ENCODE results near the gene KRTAP12-3. TPM values are rescaled to one million over a fixed set of nuclear protein-coding genes. Genes with fewer than 3 reads are reported as not detected.

KRTAP12-3 gene
- polyA plus RNA-seq, 1 of the 3 experiments (the other 2 are of a cell fraction) = not detected

DNA sequence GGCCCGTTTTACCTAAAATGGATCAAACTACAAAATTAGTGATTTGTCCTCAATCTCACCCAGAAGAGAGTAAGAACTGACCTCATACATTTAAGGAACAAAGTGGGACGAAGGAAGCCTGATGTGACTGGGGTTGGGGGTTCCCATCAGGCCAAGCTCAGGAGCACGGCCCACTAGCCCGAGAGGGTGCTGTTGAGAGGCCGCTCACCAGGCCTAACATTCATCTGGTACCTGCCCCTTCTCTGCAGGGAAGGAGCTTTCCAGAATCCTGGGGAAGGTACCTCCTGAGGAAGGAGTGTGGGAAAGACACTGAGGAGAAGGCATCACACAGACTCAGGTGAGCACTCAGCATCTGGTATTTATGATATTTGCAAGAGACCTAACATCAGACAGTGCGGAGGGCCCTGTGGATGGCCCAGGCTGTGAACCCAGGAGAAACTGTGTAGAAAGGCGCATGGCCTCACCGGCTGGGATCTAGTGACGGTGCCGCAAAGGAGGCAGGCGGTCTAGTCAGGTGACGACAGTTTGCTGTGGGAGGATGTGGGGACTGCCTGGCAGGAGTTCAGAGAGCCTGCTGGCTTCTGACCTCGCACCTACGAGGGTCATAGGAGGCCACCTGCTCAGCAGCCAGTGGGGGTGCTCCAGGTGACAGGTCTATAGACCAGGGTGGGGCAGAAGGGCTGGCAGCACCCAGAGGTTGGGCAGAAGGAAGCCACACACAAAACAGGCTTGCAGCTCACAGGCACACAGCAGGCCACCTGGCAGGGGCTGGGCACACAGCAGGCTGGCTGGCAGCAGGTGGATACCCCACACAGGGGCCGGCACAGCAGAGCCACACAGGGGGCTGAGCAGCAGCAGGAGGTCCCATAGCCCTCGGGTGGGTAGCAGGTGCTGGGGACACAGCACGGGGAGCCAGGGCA is 3.8 kb upstream of the KRTAP12-3 start:
- TF ChIP-seq TCF12 (IDR thresholded peaks at IDR 0.05) (no peak), JUND (IDR thresholded peaks at IDR 0.05) (no peak), SMC3 (IDR thresholded peaks at IDR 0.05; ENCODE audit: low read depth, low read length) (no peak), FOXM1 (IDR thresholded peaks at IDR 0.05; ENCODE audit: low read depth) (no peak), EZH2phosphoT487 (IDR thresholded peaks at IDR 0.05; ENCODE audit: borderline replicate concordance, low read depth) (no peak), RXRA (IDR thresholded peaks at IDR 0.05; ENCODE audit: borderline replicate concordance, low read depth) (no peak), FOSL2 (IDR thresholded peaks at IDR 0.05; ENCODE audit: borderline replicate concordance, low read depth) (no peak), RCOR1 (IDR thresholded peaks at IDR 0.05; ENCODE audit: low read length) (no peak), CHD2 (IDR thresholded peaks at IDR 0.05; ENCODE audit: low read length, partially characterized antibody) (no peak), NRF1 (IDR thresholded peaks at IDR 0.05; ENCODE audit: low read depth, low read length) (no peak), TAF1 (IDR thresholded peaks at IDR 0.05; ENCODE audit: borderline replicate concordance, low read depth, low read length) (no peak), MXI1 (IDR thresholded peaks at IDR 0.05; ENCODE audit: low read depth, low read length) (no peak)
- TF ChIP-seq, protein P1, sequence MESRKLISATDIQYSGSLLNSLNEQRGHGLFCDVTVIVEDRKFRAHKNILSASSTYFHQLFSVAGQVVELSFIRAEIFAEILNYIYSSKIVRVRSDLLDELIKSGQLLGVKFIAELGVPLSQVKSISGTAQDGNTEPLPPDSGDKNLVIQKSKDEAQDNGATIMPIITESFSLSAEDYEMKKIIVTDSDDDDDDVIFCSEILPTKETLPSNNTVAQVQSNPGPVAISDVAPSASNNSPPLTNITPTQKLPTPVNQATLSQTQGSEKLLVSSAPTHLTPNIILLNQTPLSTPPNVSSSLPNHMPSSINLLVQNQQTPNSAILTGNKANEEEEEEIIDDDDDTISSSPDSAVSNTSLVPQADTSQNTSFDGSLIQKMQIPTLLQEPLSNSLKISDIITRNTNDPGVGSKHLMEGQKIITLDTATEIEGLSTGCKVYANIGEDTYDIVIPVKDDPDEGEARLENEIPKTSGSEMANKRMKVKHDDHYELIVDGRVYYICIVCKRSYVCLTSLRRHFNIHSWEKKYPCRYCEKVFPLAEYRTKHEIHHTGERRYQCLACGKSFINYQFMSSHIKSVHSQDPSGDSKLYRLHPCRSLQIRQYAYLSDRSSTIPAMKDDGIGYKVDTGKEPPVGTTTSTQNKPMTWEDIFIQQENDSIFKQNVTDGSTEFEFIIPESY (IDR thresholded peaks at IDR 0.05; ENCODE audit: borderline replicate concordance, low read depth) = no peak
- TF ChIP-seq, protein P2, sequence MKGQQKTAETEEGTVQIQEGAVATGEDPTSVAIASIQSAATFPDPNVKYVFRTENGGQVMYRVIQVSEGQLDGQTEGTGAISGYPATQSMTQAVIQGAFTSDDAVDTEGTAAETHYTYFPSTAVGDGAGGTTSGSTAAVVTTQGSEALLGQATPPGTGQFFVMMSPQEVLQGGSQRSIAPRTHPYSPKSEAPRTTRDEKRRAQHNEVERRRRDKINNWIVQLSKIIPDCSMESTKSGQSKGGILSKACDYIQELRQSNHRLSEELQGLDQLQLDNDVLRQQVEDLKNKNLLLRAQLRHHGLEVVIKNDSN (IDR thresholded peaks at IDR 0.05; ENCODE audit: borderline replicate concordance, low read depth) = no peak
- TF ChIP-seq, protein P3, sequence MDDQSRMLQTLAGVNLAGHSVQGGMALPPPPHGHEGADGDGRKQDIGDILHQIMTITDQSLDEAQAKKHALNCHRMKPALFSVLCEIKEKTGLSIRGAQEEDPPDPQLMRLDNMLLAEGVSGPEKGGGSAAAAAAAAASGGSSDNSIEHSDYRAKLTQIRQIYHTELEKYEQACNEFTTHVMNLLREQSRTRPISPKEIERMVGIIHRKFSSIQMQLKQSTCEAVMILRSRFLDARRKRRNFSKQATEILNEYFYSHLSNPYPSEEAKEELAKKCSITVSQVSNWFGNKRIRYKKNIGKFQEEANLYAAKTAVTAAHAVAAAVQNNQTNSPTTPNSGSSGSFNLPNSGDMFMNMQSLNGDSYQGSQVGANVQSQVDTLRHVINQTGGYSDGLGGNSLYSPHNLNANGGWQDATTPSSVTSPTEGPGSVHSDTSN (IDR thresholded peaks at IDR 0.05) = no peak
- TF ChIP-seq, protein P4, sequence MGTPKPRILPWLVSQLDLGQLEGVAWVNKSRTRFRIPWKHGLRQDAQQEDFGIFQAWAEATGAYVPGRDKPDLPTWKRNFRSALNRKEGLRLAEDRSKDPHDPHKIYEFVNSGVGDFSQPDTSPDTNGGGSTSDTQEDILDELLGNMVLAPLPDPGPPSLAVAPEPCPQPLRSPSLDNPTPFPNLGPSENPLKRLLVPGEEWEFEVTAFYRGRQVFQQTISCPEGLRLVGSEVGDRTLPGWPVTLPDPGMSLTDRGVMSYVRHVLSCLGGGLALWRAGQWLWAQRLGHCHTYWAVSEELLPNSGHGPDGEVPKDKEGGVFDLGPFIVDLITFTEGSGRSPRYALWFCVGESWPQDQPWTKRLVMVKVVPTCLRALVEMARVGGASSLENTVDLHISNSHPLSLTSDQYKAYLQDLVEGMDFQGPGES (IDR thresholded peaks at IDR 0.05; ENCODE audit: low read depth, low read length) = no peak
- TF ChIP-seq, protein P5, sequence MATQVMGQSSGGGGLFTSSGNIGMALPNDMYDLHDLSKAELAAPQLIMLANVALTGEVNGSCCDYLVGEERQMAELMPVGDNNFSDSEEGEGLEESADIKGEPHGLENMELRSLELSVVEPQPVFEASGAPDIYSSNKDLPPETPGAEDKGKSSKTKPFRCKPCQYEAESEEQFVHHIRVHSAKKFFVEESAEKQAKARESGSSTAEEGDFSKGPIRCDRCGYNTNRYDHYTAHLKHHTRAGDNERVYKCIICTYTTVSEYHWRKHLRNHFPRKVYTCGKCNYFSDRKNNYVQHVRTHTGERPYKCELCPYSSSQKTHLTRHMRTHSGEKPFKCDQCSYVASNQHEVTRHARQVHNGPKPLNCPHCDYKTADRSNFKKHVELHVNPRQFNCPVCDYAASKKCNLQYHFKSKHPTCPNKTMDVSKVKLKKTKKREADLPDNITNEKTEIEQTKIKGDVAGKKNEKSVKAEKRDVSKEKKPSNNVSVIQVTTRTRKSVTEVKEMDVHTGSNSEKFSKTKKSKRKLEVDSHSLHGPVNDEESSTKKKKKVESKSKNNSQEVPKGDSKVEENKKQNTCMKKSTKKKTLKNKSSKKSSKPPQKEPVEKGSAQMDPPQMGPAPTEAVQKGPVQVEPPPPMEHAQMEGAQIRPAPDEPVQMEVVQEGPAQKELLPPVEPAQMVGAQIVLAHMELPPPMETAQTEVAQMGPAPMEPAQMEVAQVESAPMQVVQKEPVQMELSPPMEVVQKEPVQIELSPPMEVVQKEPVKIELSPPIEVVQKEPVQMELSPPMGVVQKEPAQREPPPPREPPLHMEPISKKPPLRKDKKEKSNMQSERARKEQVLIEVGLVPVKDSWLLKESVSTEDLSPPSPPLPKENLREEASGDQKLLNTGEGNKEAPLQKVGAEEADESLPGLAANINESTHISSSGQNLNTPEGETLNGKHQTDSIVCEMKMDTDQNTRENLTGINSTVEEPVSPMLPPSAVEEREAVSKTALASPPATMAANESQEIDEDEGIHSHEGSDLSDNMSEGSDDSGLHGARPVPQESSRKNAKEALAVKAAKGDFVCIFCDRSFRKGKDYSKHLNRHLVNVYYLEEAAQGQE (IDR thresholded peaks at IDR 0.05; ENCODE audit: low read depth, low read length) = no peak
- TF ChIP-seq, protein P6, sequence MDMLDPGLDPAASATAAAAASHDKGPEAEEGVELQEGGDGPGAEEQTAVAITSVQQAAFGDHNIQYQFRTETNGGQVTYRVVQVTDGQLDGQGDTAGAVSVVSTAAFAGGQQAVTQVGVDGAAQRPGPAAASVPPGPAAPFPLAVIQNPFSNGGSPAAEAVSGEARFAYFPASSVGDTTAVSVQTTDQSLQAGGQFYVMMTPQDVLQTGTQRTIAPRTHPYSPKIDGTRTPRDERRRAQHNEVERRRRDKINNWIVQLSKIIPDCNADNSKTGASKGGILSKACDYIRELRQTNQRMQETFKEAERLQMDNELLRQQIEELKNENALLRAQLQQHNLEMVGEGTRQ (IDR thresholded peaks at IDR 0.05; ENCODE audit: borderline replicate concordance, low read depth, low read length) = no peak
- peaks cover 40% of the 10 kb centered on the region for H3K27me3 ChIP-seq (ENCODE audit: insufficient read depth)
- CTCF ChIA-PET = interaction anchor here (0.6 to 0.9 kb wide), 2 partner anchors 23 to 122 kb away, joined by 3 read pairs; no protein-coding TSS in a partner anchor
- no peaks in the 10 kb centered on the region for H3K9me2 ChIP-seq
- no peak overlapping the region for H3K4me3 ChIP-seq (ENCODE audit: low read depth in 2 of 2, low read length in 1 of 2)
- H3K9me3 ChIP-seq = no peaks in the 10 kb centered on the region
- no peak overlapping the region for H2AFZ ChIP-seq (ENCODE audit: low read depth)
- no peaks in the 10 kb centered on the region for H3K36me3 ChIP-seq (replicated peaks in 1 of 2; ENCODE audit: control insufficient read depth in 1 of 2, insufficient read depth in 2 of 2, low read length in 1 of 2)
- no peaks in the 10 kb centered on the region for H3K79me2 ChIP-seq (ENCODE audit: insufficient read depth)
- no peaks in the 10 kb centered on the region for H3F3A ChIP-seq (replicated peaks; ENCODE audit: insufficient read depth)
- H3K4me2 ChIP-seq = no peak overlapping the region
- POLR2A ChIA-PET = interaction anchor here (1.1 kb wide), 1 partner anchor 32 kb away, joined by 3 read pairs; no protein-coding TSS in a partner anchor
- WGBS (ENCODE audit: low lambda C conversion rate) = 29% methylated on average over 10 of the region's 17 CpGs
- no peak for DNase-seq
- no peaks in the 10 kb centered on the region for H4K20me1 ChIP-seq (ENCODE audit: insufficient read depth)
- H3K4me1 ChIP-seq (ENCODE audit: control insufficient read depth in 1 of 2, insufficient read depth in 2 of 2, low read depth in 1 of 2, low read length in 1 of 2) = no peaks in the 10 kb centered on the region
- no peak overlapping the region for H3K9ac ChIP-seq
- no peak overlapping the region for H3K27ac ChIP-seq (ENCODE audit: low read depth in 2 of 2, low read length in 1 of 2)

Measured in SK-N-SH (cell line).